Vagina (tissue), 2 donors: ENCODE measurements around the gene SYT2.

ENCODE experiments used
- POLR2A ChIP-seq, 2 donors: fragments of 450-650 bp; IDR thresholded peaks; one replicate each; pipeline ENCODE4 v1.6.1; 2017; ENCODE audit warnings: antibody characterized with exemption in 2 of 2, mild to moderate bottlenecking in 2 of 2, moderate library complexity in 2 of 2
- TF ChIP-seq, protein P1 (sequence below), 3 experiments: fragments of 450-650 bp in 2 of 3; fragments of 200-600 bp in 1 of 3; sonication (generic) in 1 of 3; IDR thresholded peaks; one replicate each; pipeline ENCODE4 v1.5.1; 2017 to 2019; ENCODE audit warnings: antibody characterized with exemption in 3 of 3, mild to moderate bottlenecking in 2 of 3, moderate library complexity in 2 of 3

DNA sequence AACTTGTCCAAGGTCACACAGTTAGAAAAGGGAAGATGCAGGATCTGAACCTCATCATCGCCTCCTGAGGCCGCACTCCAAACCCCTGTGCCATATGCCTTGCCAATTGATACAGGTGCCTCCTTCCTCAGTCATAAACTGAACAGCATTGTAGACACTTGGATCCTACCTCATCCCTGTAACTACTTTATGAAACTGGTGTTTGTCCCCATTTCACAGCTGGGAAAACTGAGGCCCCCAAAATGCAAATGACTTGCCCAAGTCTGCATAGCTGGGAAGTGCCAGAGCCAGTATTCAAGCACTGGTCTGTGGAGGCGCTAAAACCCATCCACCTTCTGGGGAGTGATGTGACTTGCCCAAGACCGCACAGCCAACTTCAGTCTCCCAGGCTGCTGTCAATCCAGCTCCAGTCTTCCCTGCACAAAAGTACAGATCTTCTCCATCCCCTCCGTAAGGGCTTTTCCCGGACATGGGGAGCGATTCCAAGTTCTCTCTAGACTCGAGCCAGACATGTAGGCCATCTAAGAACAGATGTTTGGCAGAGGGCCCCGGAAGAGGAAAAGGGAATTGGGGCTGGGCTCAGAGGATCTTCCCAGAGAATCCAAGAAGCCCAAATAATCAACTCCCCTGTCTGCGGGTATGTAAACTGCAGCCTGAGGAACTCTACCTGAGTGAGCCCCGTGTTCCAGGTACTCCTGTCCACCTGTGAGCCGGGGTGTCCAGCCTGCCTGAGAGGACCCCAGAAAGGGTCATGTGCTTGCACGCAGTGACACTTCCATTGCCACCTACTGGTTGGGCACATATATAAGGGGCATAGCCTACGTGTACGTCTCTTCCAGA lies 60.5 kb downstream of the SYT2 start:
- TF ChIP-seq, protein P1, sequence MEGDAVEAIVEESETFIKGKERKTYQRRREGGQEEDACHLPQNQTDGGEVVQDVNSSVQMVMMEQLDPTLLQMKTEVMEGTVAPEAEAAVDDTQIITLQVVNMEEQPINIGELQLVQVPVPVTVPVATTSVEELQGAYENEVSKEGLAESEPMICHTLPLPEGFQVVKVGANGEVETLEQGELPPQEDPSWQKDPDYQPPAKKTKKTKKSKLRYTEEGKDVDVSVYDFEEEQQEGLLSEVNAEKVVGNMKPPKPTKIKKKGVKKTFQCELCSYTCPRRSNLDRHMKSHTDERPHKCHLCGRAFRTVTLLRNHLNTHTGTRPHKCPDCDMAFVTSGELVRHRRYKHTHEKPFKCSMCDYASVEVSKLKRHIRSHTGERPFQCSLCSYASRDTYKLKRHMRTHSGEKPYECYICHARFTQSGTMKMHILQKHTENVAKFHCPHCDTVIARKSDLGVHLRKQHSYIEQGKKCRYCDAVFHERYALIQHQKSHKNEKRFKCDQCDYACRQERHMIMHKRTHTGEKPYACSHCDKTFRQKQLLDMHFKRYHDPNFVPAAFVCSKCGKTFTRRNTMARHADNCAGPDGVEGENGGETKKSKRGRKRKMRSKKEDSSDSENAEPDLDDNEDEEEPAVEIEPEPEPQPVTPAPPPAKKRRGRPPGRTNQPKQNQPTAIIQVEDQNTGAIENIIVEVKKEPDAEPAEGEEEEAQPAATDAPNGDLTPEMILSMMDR (IDR thresholded peaks at IDR 0.05), result no peak
- TF ChIP-seq POLR2A (IDR thresholded peaks at IDR 0.05), result no peak
